Suprapubic skin (tissue), 4 donors: ENCODE measurements around the gene MED25. TPM values are rescaled to one million over a fixed set of nuclear protein-coding genes. Genes with fewer than 3 reads are reported as not detected.
A peak's percentile ranks its signal among the peaks of the same experiment; 100 is the strongest.

ENCODE experiments used
- DNase-seq, 2 donors: peaks; one replicate each; pipeline ENCODE4 v3.0.0-alpha.2; 2019; ENCODE audit warnings: low spot score in 2 of 2
- H3K27ac ChIP-seq: fragments of 200-600 bp; sonication (generic); one replicate; pipeline ENCODE4 v1.5.1; 2019
- H3K27me3 ChIP-seq: fragments of 200-600 bp; sonication (generic); one replicate; pipeline ENCODE4 v1.5.1; 2019
- H3K36me3 ChIP-seq: fragments of 200-600 bp; sonication (generic); one replicate; pipeline ENCODE4 v1.5.1; 2019
- H3K4me1 ChIP-seq: fragments of 200-600 bp; sonication (generic); one replicate; pipeline ENCODE4 v1.5.1; 2019
- H3K4me3 ChIP-seq: fragments of 200-600 bp; sonication (generic); one replicate; pipeline ENCODE4 v1.5.1; 2019; ENCODE audit warnings: mild to moderate bottlenecking
- H3K9me3 ChIP-seq: fragments of 200-600 bp; sonication (generic); one replicate; pipeline ENCODE4 v1.5.1; 2019
- CTCF ChIP-seq, 2 donors: fragments of 200-600 bp in 1 of 2; fragments of 450-650 bp in 1 of 2; sonication (generic) in 1 of 2; IDR thresholded peaks; one replicate each; pipeline ENCODE4 v1.5.1; 2016 to 2019; ENCODE audit warnings: antibody characterized with exemption in 2 of 2, mild to moderate bottlenecking in 1 of 2, moderate library complexity in 1 of 2
- EP300 ChIP-seq: sonication (generic); formaldehyde crosslinking; IDR thresholded peaks from one replicate; pipeline ENCODE4 v1.6.1; 2017; ENCODE audit warnings: antibody characterized with exemption
- POLR2A ChIP-seq, 2 donors: fragments of 450-650 bp; IDR thresholded peaks; one replicate each; pipeline ENCODE4 v1.6.1; 2017; ENCODE audit warnings: antibody characterized with exemption in 2 of 2, mild to moderate bottlenecking in 2 of 2, moderate library complexity in 2 of 2
- POLR2AphosphoS5 ChIP-seq, 3 donors: sonication (generic); formaldehyde crosslinking; IDR thresholded peaks; one replicate each; pipeline ENCODE4 v1.6.1; 2017; ENCODE audit warnings: antibody characterized with exemption in 3 of 3
- WGBS: methylation state at CpG from one replicate; pipeline ENCODE4 v1.1.5; 2018; 5-methylcytosine and 5-hydroxymethylcytosine counted together
- total RNA-seq, 4 donors: library from RNA; depleted of rRNA; stranded (reverse); fragments of >200 nt; gene quantifications; one replicate each; pipeline ENCODE4 v1.1.0, GENCODE V29; 2016

Gene MED25
- total RNA-seq, 4 donors from 2014 or later: 32.2 to 60.3 (median 40.8) TPM

GRCh38 chr19:49807904-49808675 lies 10.0 kb upstream of the MED25 start:
- no peak overlapping the region for H3K27ac ChIP-seq
- WGBS: 60% methylated on average over 13 of the region's 20 CpGs

GRCh38 chr19:49808711-49809159 lies 9.4 kb upstream of the MED25 start:
- Histone ChIP-seq H3K9me3 (no peaks in the 10 kb centered on the region), H3K27ac (peak overlapping the region; percentile 70), H3K4me3 (peak overlapping the region; percentile 79), H3K4me1 (peaks cover 33% of the 10 kb centered on the region), H3K36me3 (peaks cover 23% of the 10 kb centered on the region), H3K27me3 (no peaks in the 10 kb centered on the region)
- peak; percentile 99 for DNase-seq
- 2% methylated on average over 27 of the region's 31 CpGs for WGBS
- TF ChIP-seq CTCF (IDR thresholded peaks at IDR 0.05): no peak
- TF ChIP-seq EP300: no peak
- no peak for TF ChIP-seq POLR2AphosphoS5 (IDR thresholded peaks at IDR 0.05)

More at GRCh38 chr19:49807904-49808675, 10.0 kb upstream of the MED25 start:
- Histone ChIP-seq H3K4me3 (peak overlapping the region; percentile 79), H3K9me3 (no peaks in the 10 kb centered on the region), H3K36me3 (peaks cover 30% of the 10 kb centered on the region), H3K27me3 (no peaks in the 10 kb centered on the region), H3K4me1 (peaks cover 31% of the 10 kb centered on the region)
- DNase-seq: peak in 1 of 2 donors; percentile 80
- TF ChIP-seq POLR2AphosphoS5 (IDR thresholded peaks at IDR 0.05) (no peak), CTCF (IDR thresholded peaks at IDR 0.05) (no peak), POLR2A (IDR thresholded peaks at IDR 0.05) (no peak), EP300 (no peak)

- Histone ChIP-seq H3K27ac (peak overlapping the region; percentile 70), H3K36me3 (peaks cover 17% of the 10 kb centered on the region), H3K9me3 (no peaks in the 10 kb centered on the region), H3K27me3 (no peaks in the 10 kb centered on the region), H3K4me3 (peak overlapping the region; percentile 79), H3K4me1 (peaks cover 36% of the 10 kb centered on the region)
- TF ChIP-seq POLR2A (IDR thresholded peaks at IDR 0.05): peak in 1 of 2 donors; percentile 31
- no peak for TF ChIP-seq EP300
- 26% methylated on average over 6 of the region's 50 CpGs for whole genome bisulfite sequencing
- DNase-seq: peak; percentile 86 to 88
Observed at GRCh38 chr19:49809160-49809940, 8.7 kb upstream of the MED25 start.

- Histone ChIP-seq H3K9me3 (no peaks in the 10 kb centered on the region), H3K27me3 (no peaks in the 10 kb centered on the region), H3K4me3 (peak overlapping the region; percentile 79), H3K36me3 (peaks cover 13% of the 10 kb centered on the region), H3K4me1 (peaks cover 36% of the 10 kb centered on the region), H3K27ac (peak overlapping the region; percentile 70)
- DNase-seq: peak in 1 of 2 donors; percentile 65
- 88% methylated on average over 5 of the region's 5 CpGs for WGBS
- TF ChIP-seq POLR2A (IDR thresholded peaks at IDR 0.05): no peak
- no peak for TF ChIP-seq CTCF (IDR thresholded peaks at IDR 0.05)
- no peak for TF ChIP-seq POLR2AphosphoS5 (IDR thresholded peaks at IDR 0.05)
- no peak for TF ChIP-seq EP300
Observed at GRCh38 chr19:49809941-49810389, 8.1 kb upstream of the MED25 start.

GRCh38 chr19:49811328-49811727 lies 6.8 kb upstream of the MED25 start:
- WGBS: 93% methylated on average over 6 of the region's 6 CpGs
- H3K27me3 ChIP-seq: no peaks in the 10 kb centered on the region
- H3K36me3 ChIP-seq: peaks cover 6% of the 10 kb centered on the region
- no peaks in the 10 kb centered on the region for H3K9me3 ChIP-seq
- H3K27ac ChIP-seq: no peak overlapping the region
- H3K4me3 ChIP-seq: no peak overlapping the region
- H3K4me1 ChIP-seq: peaks cover 36% of the 10 kb centered on the region
- no peak for DNase-seq
- TF ChIP-seq POLR2A (IDR thresholded peaks at IDR 0.05): no peak
